RPMI8226 (cell line): ENCODE results near the gene ANXA8.
"Not testable (repeated sequence)": the region's sequence is repeated elsewhere in the genome, so short reads cannot be mapped to it uniquely, and the experiment has no call there.

Experiments
- DNase-seq: peaks from one replicate; pipeline ENCODE4 v3.0.0-alpha.2; 2015

Gene ANXA8, protein sequence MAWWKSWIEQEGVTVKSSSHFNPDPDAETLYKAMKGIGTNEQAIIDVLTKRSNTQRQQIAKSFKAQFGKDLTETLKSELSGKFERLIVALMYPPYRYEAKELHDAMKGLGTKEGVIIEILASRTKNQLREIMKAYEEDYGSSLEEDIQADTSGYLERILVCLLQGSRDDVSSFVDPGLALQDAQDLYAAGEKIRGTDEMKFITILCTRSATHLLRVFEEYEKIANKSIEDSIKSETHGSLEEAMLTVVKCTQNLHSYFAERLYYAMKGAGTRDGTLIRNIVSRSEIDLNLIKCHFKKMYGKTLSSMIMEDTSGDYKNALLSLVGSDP

DNA sequence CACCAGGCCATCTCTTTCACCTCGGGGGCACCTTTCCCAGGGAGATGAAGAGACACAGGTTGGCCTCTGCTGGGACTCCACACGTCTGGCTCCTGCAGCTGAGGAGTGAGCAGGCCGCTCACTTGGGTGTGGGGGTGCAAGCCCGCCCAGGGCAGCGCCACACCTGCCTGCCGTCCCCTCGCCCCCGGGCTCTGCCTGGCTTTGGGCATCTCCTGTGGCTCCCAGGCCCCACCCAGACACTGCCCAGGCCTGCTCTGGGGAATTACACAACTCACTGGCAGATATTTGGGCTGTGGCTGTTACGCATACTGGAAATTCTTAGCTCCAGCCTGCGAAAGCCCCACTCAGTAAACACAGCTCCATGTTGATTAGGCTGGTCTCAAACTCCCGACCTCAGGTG is at the start of gene ANXA8:
Gene ANXA8 (minus strand): TSS at position 193 of the 400 bp plus-strand sequence. CDS start 182 bp downstream, at position 11.
- not testable (repeated sequence) for DNase-seq

DNA sequence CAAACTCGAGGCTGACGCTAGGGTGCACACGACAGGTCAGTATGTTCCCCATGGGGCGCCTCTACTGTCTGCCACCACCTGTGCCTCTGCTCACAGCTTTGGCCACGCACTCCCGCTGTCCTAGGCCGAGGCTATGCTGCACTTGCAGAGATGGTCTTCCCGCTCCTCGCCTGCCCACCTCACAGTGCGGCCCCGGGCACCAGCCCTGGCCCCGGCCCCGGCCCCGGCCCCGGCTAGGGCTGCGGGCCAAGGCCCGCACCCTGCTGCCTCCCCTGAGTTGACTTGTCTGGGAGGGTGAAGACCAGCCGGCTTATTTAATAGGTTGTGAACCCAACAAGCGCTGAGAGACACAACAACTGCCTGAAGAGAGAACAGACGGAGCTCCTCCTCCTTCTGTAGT is 39.6 kb upstream of the ANXA8 start, which contains the start of gene AGAP9:
Gene AGAP9 (minus strand): TSS at position 164 of the 400 bp plus-strand sequence. CDS start 112 bp downstream, at position 52.
- DNase-seq, result not testable (repeated sequence)

DNA sequence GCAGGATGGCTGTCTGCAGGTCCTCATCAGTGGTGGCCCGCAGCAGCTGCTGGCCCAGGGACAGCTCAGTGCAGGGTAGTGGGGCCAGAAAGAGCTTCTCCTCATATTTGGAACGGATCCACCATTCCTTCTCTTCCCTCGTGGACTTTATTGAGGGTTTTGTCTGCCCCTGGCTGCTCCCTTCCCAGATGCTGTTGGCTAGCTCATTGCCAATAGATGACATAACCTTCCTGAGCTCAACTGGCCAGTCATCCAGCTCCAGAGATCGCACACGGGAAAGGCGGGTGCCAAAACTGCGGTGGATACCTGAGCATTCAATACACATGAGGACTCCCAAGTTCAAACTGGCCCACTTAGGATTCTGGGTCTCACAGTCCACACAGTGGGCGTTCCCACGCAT is 18.4 kb upstream of the ANXA8 start:
- not testable (repeated sequence) for DNase-seq

DNA sequence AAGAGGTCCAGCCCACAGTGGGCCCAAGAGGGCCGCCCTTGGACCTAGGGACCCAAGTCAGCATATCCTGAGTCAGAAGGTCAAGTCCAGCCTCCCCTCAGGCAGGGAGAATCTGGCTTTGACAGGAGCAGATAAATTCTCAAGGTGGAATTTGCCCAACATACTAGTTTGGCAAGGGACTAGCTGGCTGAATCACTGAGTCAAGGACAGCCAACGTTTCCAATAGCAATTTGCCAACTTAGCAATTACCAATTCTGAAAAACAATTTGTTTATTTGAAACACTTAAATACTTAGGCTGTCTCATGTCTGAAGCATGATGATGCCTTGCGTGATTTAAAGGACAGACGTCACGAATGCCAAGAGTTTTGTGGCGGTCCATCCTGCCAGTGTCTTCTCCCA is 10.3 kb upstream of the ANXA8 start:
- not testable (repeated sequence) for DNase-seq

DNA sequence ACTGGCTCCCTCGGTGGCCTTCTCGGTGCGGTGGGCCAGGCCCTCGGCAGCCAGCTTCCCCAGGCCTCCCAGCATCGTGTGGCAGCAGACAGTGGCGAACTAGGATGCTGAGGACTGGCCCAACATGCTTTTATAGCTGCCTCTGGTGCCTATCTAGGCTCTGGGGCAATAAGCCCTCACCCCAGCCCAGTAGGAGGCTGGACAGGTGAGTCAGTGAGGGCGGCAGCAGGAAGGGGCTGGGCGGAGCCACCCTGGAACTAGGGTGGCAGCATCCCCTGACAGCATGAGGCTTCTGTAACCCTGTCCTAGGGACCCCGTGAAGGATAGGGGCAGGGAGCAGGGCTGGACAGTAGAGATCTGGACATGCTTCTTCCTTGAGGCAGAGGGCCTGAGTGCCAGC is 7.7 kb upstream of the ANXA8 start, which contains the start of gene FAM25G:
Gene FAM25G (minus strand): TSS at position 101 of the 400 bp plus-strand sequence. CDS start 26 bp downstream, at position 75.
- DNase-seq, result not testable (repeated sequence)

DNA sequence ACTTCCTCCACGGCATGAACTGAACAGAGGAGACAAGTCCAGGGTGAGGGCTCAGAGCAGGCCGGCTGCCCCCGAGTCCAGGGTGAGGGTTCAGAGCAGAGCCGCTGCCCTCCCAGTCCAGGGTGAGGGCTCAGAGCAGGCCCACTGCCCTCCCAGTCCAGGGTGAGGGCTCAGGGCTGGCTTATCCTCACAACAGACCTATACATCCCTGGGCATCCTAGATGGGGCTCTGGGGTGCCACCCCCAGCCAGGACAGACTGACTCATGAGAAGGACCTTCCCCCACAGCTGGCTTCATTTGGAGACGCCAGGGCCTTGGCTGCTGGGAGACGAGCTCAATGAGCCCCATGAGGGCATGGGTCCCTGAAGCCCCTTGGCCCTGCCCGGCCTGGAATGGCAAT is 5.7 kb upstream of the ANXA8 start:
- not testable (repeated sequence) for DNase-seq

DNA sequence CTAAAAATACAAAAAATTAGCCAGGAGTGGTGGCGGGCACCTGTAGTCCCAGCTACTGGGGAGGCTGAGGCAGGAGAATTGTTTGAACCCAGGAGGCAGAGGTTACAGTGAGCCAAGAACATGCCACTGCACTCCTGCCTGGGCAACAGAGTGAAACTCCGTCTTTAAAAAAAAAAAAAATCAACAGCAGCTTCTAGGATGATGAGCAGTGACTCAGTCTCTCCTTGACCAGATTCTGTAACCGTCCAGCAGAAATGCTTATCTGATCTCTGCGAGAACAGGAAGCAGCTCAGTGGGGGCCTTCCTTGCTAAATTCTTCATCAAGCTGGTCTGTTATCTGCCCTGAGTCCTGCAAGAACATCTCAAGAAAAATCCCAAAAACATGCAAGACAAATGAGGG is 2.0 kb upstream of the ANXA8 start:
- not testable (repeated sequence) for DNase-seq

DNA sequence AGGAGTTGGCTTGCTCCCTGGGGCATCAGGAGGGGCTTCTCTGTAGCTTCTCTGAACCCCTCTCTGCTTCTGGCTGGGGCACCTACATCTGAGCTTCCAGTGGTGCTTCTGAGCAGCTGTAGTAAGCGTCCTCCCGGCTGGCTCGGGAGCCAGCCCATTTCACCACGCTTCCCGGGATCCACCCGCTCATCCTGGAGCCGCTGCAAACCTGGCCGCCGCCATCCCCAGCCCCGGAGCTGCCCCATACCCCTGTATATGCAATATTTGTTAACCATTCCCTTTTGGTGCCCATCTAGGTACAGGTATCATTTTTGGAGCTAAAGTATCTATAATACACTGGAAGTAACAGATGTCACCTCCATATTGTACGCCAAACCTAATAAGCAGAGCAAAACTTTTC is 871 bp upstream of the ANXA8 start:
- not testable (repeated sequence) for DNase-seq

DNA sequence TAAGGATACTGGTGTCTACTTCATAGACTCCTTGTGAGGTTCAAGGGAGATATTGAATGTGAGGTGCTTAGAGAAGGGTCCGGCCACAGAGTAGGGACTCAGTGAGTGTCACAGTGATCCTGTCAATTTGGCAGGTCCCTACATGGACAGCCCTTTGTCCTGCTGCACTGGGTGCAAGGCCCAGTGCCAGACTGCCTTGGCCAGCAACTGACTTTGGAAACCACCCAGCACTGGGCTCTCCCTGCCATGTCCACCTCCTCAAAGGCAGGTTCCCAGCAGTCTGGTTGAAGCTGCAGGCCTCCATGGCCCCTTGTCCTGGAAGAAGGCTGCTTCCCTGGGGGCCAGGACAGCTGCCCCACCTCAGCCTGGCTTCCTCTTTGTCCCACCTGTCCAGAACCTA is 1.5 kb downstream of the ANXA8 start:
- not testable (repeated sequence) for DNase-seq

DNA sequence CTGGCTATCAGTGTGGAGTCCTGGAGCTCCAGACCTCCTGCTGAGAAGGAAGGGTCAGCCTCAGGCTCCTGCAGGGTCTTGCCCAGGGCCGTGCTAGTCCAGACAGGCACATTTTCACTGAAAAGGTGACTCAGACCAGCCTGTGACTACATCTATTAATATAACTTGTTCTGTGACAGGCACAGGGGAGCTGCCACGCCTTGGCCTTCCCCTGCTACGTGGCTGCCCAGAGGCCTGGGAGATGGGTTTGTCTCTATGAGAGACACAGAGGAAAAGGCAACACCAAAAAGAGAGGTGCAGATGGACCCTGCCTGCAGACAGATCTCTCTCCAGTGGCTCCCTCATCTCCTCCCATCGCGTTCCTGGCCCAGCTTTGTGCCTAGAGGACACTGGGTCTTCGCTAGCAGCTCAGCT is 2.1 kb downstream of the ANXA8 start:
- DNase-seq, result not testable (repeated sequence)

DNA sequence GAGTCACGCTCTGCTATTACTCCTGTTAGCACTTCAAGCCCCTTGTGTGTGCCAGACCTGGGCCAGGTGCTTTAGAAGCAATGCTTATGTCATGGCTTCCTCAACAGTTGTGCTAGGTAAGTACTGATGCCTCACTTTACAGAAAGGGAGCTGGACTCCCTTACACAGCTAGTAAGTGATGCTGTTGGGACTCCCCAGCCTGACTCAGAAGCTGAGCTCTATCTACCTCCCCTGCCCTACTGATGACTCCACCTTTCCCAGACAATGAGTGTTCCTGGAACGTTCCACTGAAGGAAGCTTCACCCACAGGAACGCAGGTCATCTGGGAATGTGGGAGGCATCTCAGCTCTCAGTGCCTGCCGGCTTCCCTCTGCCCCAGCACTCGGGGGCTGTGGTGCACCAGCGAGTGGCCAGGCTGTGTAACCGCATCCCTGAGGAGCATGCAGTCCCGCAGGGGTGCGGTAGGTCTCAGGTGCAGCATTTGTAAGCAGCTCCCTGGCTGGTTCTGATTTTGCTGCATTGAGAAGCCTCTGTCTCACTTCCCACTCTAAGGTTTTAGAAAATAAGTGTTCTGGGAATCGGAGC is 2.6 kb downstream of the ANXA8 start:
- DNase-seq, result not testable (repeated sequence)

DNA sequence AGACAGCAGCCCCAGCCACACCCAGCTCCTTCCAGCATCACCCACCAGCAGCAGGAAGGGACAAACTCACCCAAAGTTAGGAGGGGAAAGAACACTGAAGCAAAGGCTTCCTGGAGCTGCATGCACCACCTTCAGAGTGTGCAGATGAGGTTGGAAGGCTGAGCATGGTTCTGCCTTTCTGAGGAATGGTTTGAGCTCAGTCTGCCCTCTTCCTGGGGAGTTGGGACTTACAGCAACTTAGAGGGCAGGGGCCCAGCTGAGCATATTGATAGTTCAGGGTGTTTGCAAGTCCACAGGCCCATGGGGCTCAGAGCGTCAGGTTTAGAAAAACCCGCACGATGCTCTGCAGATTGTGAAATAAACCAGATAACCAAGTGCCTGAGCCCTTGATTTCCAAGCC is 3.8 kb downstream of the ANXA8 start:
- DNase-seq, result not testable (repeated sequence)

DNA sequence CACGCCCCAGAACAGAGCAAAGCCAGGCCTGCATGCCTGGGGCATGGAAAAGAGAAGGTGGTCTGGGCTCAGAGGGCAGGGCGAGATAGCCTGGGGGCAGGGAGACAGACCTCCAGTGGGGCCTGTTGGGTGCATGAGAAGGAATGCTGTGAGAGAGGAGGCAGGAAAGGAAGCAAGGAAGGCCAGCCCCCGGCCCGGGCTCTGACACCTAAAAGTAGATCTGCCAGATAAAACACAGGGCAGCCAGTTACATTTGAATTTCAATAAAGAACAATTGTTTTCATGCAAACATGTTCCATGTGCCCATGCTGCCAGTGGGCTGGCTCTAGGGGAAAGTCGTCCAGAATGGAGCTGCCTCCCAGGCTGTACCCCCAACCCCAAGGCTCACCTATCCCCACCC is 5.8 kb downstream of the ANXA8 start:
- not testable (repeated sequence) for DNase-seq

DNA sequence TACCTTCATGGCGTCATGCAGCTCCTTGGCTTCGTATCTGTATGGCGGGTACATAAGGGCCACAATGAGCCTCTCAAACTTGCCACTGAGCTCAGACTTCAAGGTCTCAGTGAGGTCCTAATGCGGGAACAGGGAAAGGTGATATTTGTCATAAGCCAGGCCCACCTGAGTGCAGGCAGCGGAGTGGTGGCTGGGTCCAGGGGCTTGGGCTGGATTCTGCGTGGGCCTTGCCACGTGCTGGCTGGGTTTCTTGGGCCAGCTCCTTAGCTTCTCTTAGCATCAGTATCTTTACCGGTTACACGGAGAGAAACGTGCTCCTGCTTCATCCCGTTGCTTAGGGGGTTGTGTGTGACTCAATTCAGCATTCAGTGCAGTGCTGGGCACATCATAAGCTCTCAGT is 6.8 kb downstream of the ANXA8 start:
- DNase-seq, result not testable (repeated sequence)

DNA sequence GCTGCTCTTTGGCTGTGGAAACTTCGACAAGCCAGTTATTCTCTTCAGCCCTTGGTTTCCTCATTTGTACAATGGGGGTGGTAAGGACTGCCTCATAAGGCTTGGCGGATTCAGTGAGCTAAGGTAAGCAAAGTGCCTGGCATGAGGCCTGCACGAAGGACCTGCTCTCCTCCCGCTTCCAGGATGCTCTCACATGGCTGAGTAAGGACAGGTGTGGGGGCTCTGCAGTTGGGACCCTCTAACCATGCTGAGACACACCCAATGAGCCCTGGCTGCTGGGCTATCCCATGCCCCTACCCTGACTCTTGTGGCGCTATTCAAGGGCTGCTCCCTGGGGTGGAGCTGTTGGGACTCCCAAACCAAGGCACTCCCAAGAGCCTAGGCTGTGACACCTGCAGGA is 8.8 kb downstream of the ANXA8 start:
- not testable (repeated sequence) for DNase-seq

DNA sequence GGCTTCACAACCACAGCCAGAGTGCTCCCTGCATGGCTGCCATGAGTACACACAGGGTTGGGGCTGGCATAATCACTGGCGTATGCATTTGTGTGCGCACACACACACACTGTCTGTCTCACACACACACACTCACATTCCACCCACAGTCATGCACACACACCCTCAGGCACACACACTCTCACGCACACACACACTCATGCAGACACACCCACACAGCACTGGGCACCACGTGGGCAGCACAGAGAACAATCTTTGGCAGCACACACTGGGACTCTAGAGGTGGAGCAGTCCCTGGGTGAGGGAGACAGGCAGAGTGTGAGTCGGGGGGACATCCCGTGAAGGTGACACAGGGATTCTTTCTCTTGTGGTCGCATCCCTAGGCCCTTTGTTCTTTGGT is 10.4 kb downstream of the ANXA8 start:
- not testable (repeated sequence) for DNase-seq

DNA sequence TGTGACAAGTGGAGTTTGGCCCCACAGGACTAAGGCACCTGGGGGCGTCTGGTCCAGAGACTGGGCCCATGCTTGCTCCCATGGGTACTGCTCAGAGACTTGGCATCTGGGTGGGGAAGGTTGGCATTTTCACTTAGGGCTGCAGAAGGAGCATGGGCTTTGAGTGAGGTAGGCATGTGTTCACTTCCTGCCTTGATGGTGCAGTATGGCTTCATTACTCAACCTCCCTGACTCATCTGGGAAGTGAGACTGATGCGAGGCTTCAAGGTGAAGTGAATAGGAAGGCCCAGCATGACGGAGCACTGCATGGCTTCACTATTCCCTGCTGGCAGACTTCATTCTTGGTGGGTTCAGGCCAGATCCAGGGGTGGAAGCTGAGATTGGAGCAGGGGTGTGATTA is 11.3 kb downstream of the ANXA8 start:
- DNase-seq, result not testable (repeated sequence)

DNA sequence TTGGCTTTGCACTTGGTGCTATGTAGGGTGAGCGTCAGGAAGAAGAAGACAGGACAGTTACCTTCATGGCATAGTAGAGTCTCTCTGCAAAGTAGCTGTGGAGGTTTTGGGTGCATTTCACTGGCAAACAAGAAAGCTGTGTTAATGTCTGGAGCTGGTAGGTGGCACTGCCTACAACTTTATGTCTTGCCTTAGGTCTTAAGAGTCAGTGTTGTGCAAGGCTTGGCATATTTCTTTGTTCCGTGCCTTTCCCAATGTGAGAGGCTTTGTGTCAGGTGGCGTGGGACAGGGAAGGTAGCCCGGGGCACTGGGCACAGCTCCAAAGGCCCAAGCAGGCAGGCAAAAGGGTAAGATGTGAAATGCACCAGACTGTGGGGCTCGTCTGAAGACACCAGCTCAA is 11.8 kb downstream of the ANXA8 start:
- DNase-seq, result not testable (repeated sequence)

DNA sequence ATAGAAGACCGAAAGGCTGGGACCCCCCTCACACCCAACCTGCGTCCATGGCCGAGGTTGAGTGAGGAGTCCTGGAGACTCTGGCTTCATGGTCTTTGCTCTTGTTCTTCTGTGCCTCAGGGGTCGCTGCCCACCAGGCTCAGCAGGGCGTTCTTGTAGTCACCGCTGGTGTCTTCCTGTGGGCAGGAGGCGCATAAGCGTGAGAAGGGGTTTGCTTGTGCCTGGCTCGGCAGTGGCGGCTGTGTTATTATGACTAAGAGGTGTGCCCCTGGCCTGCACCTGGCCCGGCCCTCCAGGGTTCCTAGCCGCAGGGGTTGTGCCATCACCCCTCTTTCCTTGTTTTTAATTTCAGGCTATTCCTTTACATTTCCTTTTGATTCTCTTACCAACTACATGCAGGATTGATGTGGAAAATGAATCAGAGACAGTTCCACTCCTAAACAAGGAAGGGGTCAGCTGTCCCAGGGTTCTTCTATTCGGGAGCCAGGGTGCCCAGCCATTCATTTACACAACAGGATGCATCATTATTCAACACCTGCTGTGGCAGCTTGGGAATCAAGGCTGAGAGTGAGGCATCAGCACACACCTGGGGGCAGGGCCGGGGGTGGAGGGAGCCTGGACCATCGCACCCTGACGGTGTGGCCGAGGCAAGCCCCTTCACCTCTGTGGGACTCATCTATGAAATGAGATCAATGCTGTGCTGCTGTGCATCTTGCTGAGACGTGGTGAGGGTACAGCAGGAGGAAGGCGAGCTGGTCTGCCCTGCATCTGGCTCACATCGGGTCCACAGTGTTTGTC is 15.0 kb downstream of the ANXA8 start:
- DNase-seq, result not testable (repeated sequence)

DNA sequence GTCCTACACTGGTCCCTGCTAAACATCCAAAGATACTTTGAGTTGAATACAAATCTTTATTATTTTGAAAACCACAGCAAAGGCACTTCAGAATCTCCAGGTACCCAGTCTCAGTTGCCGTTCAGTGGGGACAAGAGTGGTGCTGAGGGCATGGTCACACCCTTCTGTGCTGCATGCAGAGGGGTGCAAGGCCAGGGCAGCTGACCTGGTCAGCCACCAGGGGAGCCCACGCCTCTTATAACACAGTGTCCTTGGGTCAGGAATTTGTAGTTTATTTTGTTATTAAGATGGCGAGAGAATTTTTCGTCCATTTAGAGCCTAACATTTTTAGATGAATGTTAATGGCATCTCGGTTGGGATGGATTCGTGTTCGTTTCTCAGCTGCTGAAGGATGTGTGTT is 16.0 kb downstream of the ANXA8 start:
- DNase-seq, result not testable (repeated sequence)

DNA sequence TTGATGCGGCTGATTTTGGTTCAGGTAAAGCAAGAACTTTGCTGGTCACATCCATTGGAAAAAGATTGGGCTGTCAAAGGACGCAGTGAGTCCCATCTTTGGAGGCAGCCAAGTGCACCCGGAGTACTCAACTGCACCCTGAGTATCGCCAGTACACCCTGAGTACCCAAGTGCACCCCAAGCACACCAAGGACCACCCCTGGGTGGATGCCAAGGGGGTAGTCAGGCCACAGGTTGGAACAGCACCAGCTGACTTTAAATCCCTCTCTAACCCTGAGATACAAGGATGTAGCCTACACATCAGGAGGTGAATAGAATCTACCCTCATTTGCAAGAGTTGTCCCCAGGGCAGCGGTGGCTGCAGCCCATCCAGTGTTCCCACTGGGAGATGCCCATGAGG is 16.5 kb downstream of the ANXA8 start:
- not testable (repeated sequence) for DNase-seq

DNA sequence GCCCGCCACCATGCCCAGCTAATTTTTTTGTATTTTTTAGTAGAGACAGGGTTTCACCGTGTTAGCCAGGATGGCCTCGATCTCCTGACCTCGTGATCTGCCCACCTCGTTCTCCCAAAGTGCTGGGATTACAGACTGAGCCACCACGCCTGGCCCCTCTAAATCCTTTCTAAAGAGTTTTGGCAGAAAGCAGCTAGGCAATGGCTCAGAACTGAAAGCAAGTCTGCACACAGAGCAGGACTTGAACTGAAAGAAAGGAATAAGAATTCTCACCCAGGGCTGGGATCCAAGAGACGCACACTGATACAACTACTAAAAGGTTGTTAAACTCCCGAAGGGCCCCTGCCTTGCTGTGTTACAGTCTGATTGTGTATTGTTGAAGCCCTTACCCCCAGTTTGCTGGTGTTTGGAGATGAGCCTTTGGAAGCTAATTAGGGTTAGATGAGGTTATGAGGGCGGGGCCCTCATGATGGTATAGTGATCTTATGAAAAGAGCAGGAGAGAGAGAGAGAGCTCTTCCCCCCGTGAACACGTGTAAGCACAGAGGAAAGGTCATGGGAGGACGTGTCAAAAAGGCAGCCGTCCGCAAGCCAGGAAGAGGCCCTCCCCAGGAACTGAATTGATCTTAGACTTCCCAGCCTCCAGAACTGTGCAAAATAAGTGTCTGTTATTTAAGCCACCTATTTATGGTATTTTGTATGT is 18.5 kb downstream of the ANXA8 start:
- DNase-seq, result not testable (repeated sequence)
